GM21367 (cell line): ENCODE data around the gene C16orf95.
"Not testable (repeated sequence)": the region's sequence is repeated elsewhere in the genome, so short reads cannot be mapped to it uniquely, and the experiment has no call there.

Source experiments
- ATAC-seq: cut with Tn5 transposase; IDR thresholded peaks from one replicate; pipeline ENCODE4 v1.9.1; 2021; ENCODE audit not compliant: unreplicated experiment

The C16orf95 gene

GRCh38 chr16:87347932-87348615 lies 30.9 kb upstream of the C16orf95 start:
- no peak for ATAC-seq

- ATAC-seq = no peak
Observed at GRCh38 chr16:87346517-87347060, 29.4 kb upstream of the C16orf95 start.

GRCh38 chr16:87345726-87346424 lies 28.7 kb upstream of the C16orf95 start:
- ATAC-seq = no peak

GRCh38 chr16:87344931-87345631 lies 27.9 kb upstream of the C16orf95 start:
- ATAC-seq = no peak

GRCh38 chr16:87344165-87344930 lies 27.2 kb upstream of the C16orf95 start:
- no peak for ATAC-seq

GRCh38 chr16:87343753-87344050 lies 26.5 kb upstream of the C16orf95 start:
- no peak for ATAC-seq

- ATAC-seq = no peak
Observed at GRCh38 chr16:87342978-87343752, 26.0 kb upstream of the C16orf95 start.

- no peak for ATAC-seq
Observed at GRCh38 chr16:87342504-87342903, 25.3 kb upstream of the C16orf95 start.

GRCh38 chr16:87340198-87340597 lies 23.0 kb upstream of the C16orf95 start:
- ATAC-seq = no peak

- ATAC-seq = not testable (repeated sequence)
Observed at GRCh38 chr16:87339724-87340105, 22.5 kb upstream of the C16orf95 start.

GRCh38 chr16:87339086-87339723 lies 22.0 kb upstream of the C16orf95 start:
- ATAC-seq = no peak

GRCh38 chr16:87338155-87338765 lies 21.1 kb upstream of the C16orf95 start:
- no peak for ATAC-seq

GRCh38 chr16:87337262-87337771 lies 20.1 kb upstream of the C16orf95 start:
- no peak for ATAC-seq

GRCh38 chr16:87336434-87337240 lies 19.4 kb upstream of the C16orf95 start:
- no peak for ATAC-seq

- no peak for ATAC-seq
Observed at GRCh38 chr16:87335625-87336433, 18.6 kb upstream of the C16orf95 start.

GRCh38 chr16:87334651-87335624 lies 17.7 kb upstream of the C16orf95 start:
- ATAC-seq = no peak
